HepG2 (cell line): ENCODE data around the gene MB21D2. TPM values are rescaled to one million over a fixed set of nuclear protein-coding genes. Genes with fewer than 3 reads are reported as not detected.

Experiments used
- ATAC-seq: fragments of 200-7000 bp; cut with Tn5 transposase; 3 replicates; pipeline ENCODE4 v1.9.1; 2020; ENCODE audit warnings: mild to moderate bottlenecking, moderate library complexity
- BruUV-seq: library from RNA; stranded (reverse); fragments of 400-500 nt; replicated peaks from 2 replicates; lab custom pipeline; 2021; lab: Mats Ljungman, UMichigan
- CTCF ChIA-PET: fragments of 300-600 bp; formaldehyde crosslinking; extraction: SDS; loops from one replicate; lab custom pipeline; 2021; ENCODE audit warnings: low total read pairs, inconsistent platforms, low intra/inter-chr PET ratio; lab: Yijun Ruan, JAX
- POLR2A ChIA-PET: fragments of 350-600 bp; sonication (Branson Sonifier 250); formaldehyde crosslinking; loops from one replicate; lab custom pipeline; 2020; ENCODE audit warnings: antibody characterized with exemption, inconsistent platforms; lab: Yijun Ruan, JAX
- DNase-seq: peaks from one replicate; pipeline ENCODE4 v3.0.0-alpha.2; 2015; ENCODE audit warnings: low spot score
- FAIRE-seq: peaks from 3 replicates; lab custom pipeline; 2011; peaks lifted over from hg19 to GRCh38; lab: Jason Lieb, UNC
- H2AFZ ChIP-seq: one replicate; pipeline ENCODE4 v1.6.1; 2011; ENCODE audit warnings: low read length, inconsistent platforms
- H3K27ac ChIP-seq: fragments of 300-600 bp; 3 replicates; pipeline ENCODE4 v1.8.0; 2011; ENCODE audit warnings: mixed run types, mild to moderate bottlenecking, mixed read lengths, low read length, inconsistent platforms; ENCODE audit not compliant: insufficient read depth; ENCODE audit errors: extremely low read length
- H3K27me3 ChIP-seq, 2 experiments: fragments of 200-600 bp in 1 of 2; 2 replicates in 1 of 2; 3 replicates in 1 of 2; pipeline versions ENCODE4 v1.6.0 to v1.8.0; 2011; ENCODE audit warnings: low read length in 2 of 2, mild to moderate bottlenecking in 2 of 2, moderate library complexity in 2 of 2, inconsistent platforms in 1 of 2; ENCODE audit not compliant: insufficient read depth in 2 of 2, control insufficient read depth in 1 of 2
- H3K36me3 ChIP-seq, 2 experiments: fragments of 200-600 bp in 1 of 2; replicated peaks in 1 of 2; 2 replicates in 1 of 2; 3 replicates in 1 of 2; pipeline versions ENCODE4 v1.5.1 to v1.8.0; 2011; ENCODE audit warnings: low read length in 2 of 2, inconsistent platforms in 1 of 2; ENCODE audit not compliant: insufficient read depth in 2 of 2, control insufficient read depth in 1 of 2
- H3K4me1 ChIP-seq: 2 replicates; pipeline ENCODE4 v1.5.1; 2012; ENCODE audit warnings: low read length, inconsistent platforms; ENCODE audit not compliant: insufficient read depth
- H3K4me2 ChIP-seq: 2 replicates; pipeline ENCODE4 v1.6.0; 2011; ENCODE audit warnings: low read depth, low read length, inconsistent platforms
- H3K4me3 ChIP-seq, 3 experiments: fragments of 200-600 bp in 1 of 3; sonication (generic), shearing (Covaris generic) in 1 of 3; replicated peaks in 1 of 3; 2 replicates each; pipeline ENCODE4 v1.5.1; 2011 to 2016; ENCODE audit warnings: low read length in 3 of 3, inconsistent platforms in 2 of 3, low read depth in 2 of 3, mild to moderate bottlenecking in 2 of 3, control low read depth in 1 of 3, mixed read lengths in 1 of 3; ENCODE audit not compliant: insufficient read depth in 1 of 3
- H3K79me2 ChIP-seq: one replicate; pipeline ENCODE4 v1.6.1; 2011; ENCODE audit warnings: low read length, inconsistent platforms; ENCODE audit not compliant: insufficient read depth
- H3K9ac ChIP-seq: 2 replicates; pipeline ENCODE4 v1.6.0; 2011; ENCODE audit warnings: mild to moderate bottlenecking, low read depth, low read length, inconsistent platforms; ENCODE audit not compliant: insufficient read depth
- H3K9me3 ChIP-seq: 2 replicates; pipeline ENCODE4 v1.5.1; 2012; ENCODE audit warnings: mild to moderate bottlenecking, low read length
- H4K20me1 ChIP-seq: 2 replicates; pipeline ENCODE4 v1.6.0; 2011; ENCODE audit warnings: inconsistent platforms, mild to moderate bottlenecking, low read length, moderate library complexity; ENCODE audit not compliant: insufficient read depth
- GFI1 ChIP-seq: sonication (generic); formaldehyde crosslinking; IDR thresholded peaks from 2 replicates; pipeline ENCODE4 v1.5.0; 2020; ENCODE audit warnings: missing genetic modification reagents, mild to moderate bottlenecking, borderline replicate concordance
- KAT2B ChIP-seq: fragments of 150-350 bp; IDR thresholded peaks from 2 replicates; pipeline ENCODE4 v1.6.1; 2014; ENCODE audit warnings: low read depth, low read length, borderline replicate concordance
- MAZ ChIP-seq, 2 experiments: sonication (generic) in 1 of 2; formaldehyde crosslinking in 1 of 2; IDR thresholded peaks; 2 replicates each; pipeline versions ENCODE4 v1.5.0 to v1.6.1; 2012 to 2020; ENCODE audit warnings: low read depth in 2 of 2, mild to moderate bottlenecking in 2 of 2, borderline replicate concordance in 1 of 2, improper control_type of control experiment in 1 of 2, low read length in 1 of 2, missing genetic modification reagents in 1 of 2, moderate library complexity in 1 of 2
- MEIS2 ChIP-seq: sonication (generic); formaldehyde crosslinking; IDR thresholded peaks from 2 replicates; pipeline ENCODE4 v1.9.0; 2021; ENCODE audit warnings: mild to moderate bottlenecking, missing genetic modification reagents
- MTF1 ChIP-seq: sonication (generic); formaldehyde crosslinking; IDR thresholded peaks from 2 replicates; pipeline ENCODE4 v1.5.0; 2020; ENCODE audit warnings: missing genetic modification reagents
- NR2F2 ChIP-seq: IDR thresholded peaks from 2 replicates; pipeline ENCODE4 v1.6.1; 2012; ENCODE audit warnings: low read depth, inconsistent platforms, borderline replicate concordance
- RCOR2 ChIP-seq: IDR thresholded peaks from 2 replicates; pipeline ENCODE4 v1.6.1; 2016; ENCODE audit warnings: missing biosample characterization, missing genetic modification reagents
- SAFB2 ChIP-seq: sonication (generic); formaldehyde crosslinking; IDR thresholded peaks from 2 replicates; pipeline ENCODE4 v1.5.1; 2020; ENCODE audit warnings: missing genetic modification reagents, low read depth, mild to moderate bottlenecking, borderline replicate concordance
- SIN3B ChIP-seq: fragments of 150-350 bp; IDR thresholded peaks from 2 replicates; pipeline ENCODE4 v1.6.1; 2014; ENCODE audit warnings: low read length
- SMYD3 ChIP-seq: sonication (generic); formaldehyde crosslinking; IDR thresholded peaks from 2 replicates; pipeline ENCODE4 v1.8.1; 2023; ENCODE audit warnings: mild to moderate bottlenecking, missing genetic modification reagents
- SRY ChIP-seq: sonication (generic); formaldehyde crosslinking; IDR thresholded peaks from 2 replicates; pipeline ENCODE4 v1.8.0; 2022; ENCODE audit warnings: mild to moderate bottlenecking, missing genetic modification reagents
- ZFP37 ChIP-seq: sonication (generic); formaldehyde crosslinking; IDR thresholded peaks from 2 replicates; pipeline ENCODE4 v1.4.0; 2020; ENCODE audit warnings: missing genetic modification reagents, borderline replicate concordance
- ZKSCAN5 ChIP-seq: sonication (generic); formaldehyde crosslinking; IDR thresholded peaks from 2 replicates; pipeline ENCODE4 v1.5.1; 2020; ENCODE audit warnings: mild to moderate bottlenecking, missing genetic modification reagents
- ZNF160 ChIP-seq: sonication (generic); formaldehyde crosslinking; IDR thresholded peaks from 2 replicates; pipeline ENCODE4 v1.8.0; 2022; ENCODE audit warnings: mild to moderate bottlenecking, inconsistent platforms, missing genetic modification reagents
- ZNF235 ChIP-seq: sonication (generic); formaldehyde crosslinking; IDR thresholded peaks from 2 replicates; pipeline ENCODE4 v1.8.1; 2023; ENCODE audit warnings: mild to moderate bottlenecking, missing genetic modification reagents, borderline replicate concordance
- ZNF598 ChIP-seq: sonication (generic); formaldehyde crosslinking; IDR thresholded peaks from 2 replicates; pipeline ENCODE4 v1.5.1; 2020; ENCODE audit warnings: mild to moderate bottlenecking, missing genetic modification reagents, borderline replicate concordance
- ZNF616 ChIP-seq: sonication (generic); formaldehyde crosslinking; IDR thresholded peaks from 2 replicates; pipeline ENCODE4 v1.5.0; 2020; ENCODE audit warnings: low read depth, mild to moderate bottlenecking, missing genetic modification reagents
- ZNF790 ChIP-seq: sonication (generic); formaldehyde crosslinking; IDR thresholded peaks from 2 replicates; pipeline ENCODE4 v1.8.0; 2022; ENCODE audit warnings: missing genetic modification reagents, mild to moderate bottlenecking, borderline replicate concordance
- ZNF878 ChIP-seq: sonication (generic); formaldehyde crosslinking; IDR thresholded peaks from 2 replicates; pipeline ENCODE4 v1.8.1; 2023; ENCODE audit warnings: mild to moderate bottlenecking, missing genetic modification reagents, moderate library complexity
- WGBS: methylation state at CpG from one replicate; pipeline ENCODE4 v1.1.6; 2017; ENCODE audit warnings: low lambda C conversion rate; 5-methylcytosine and 5-hydroxymethylcytosine counted together
- in situ Hi-C: cut with HindIII; loops from 2 replicates; pipeline ENCODE4 v1.10.0; 2017; ENCODE audit warnings: low pct_unique_long_range_greater_than_20kb; ENCODE audit not compliant: extremely low pct_ligation_motif_present
- intact Hi-C: fragments of 100-400 bp; cut with micrococcal nuclease; formaldehyde crosslinking; loops from one replicate; pipeline ENCODE4 v1.10.0; 2022; ENCODE audit not compliant: unreplicated experiment
- polyA plus RNA-seq, 8 experiments: library from polyadenylated mRNA; depleted of rRNA in 3 of 8; stranded (reverse) in 7 of 8; unstranded in 1 of 8; fragments of >200 nt; fragmentation: Illumina TruSeq in 4 of 8; extraction: Trizol in 4 of 8; gene quantifications; 2 replicates each; pipeline versions ENCODE4 v1.2.1 to v1.2.3, GENCODE V29; 2011 to 2016; ENCODE audit warnings: low read depth in 4 of 8, missing spikeins in 1 of 8, mixed read lengths in 1 of 8; ENCODE audit not compliant: insufficient read depth in 1 of 8
- total RNA-seq, 5 experiments: library from RNA; depleted of rRNA; stranded (reverse); fragments of >200 nt; fragmentation: Illumina TruSeq; extraction: Trizol; gene quantifications; 2 replicates each; pipeline ENCODE4 v1.2.3, GENCODE V29; 2016; ENCODE audit warnings: low read depth in 1 of 5
- TF ChIP-seq, protein P1 (sequence below): sonication (generic); formaldehyde crosslinking; IDR thresholded peaks from 2 replicates; pipeline ENCODE4 v1.5.0; 2020; ENCODE audit warnings: mild to moderate bottlenecking, missing genetic modification reagents
- TF ChIP-seq, protein P2 (sequence below): sonication (generic); formaldehyde crosslinking; IDR thresholded peaks from 2 replicates; pipeline ENCODE4 v1.4.0; 2020; ENCODE audit warnings: missing genetic modification reagents

The MB21D2 gene
- total and polyA plus RNA-seq, 2 of the 13 experiments (the other 11 are each of a cell fraction or from before 2014, with no cell fraction given), result 0.90 to 1.6 TPM

DNA sequence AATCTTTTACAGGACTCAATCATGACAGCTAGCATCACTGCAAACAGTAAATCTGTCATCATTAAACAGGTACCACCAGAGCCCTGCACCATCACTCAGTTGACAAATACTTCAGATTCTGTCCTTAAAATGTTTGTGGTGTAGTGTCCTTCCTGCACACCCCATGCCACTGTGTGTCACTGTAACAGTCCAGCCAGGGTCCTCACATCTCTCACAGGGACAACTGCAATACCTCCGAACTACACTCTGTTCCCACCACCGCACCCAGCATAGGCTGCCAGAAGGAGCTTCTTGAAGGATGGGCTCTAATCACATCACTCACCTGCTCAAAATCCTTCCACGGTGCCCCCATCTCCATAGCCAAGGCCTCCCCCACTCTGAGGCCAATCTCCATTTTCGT lies 100.2 kb downstream of the MB21D2 start:
- Histone ChIP-seq H3K79me2 (no peaks in the 10 kb centered on the region), H3K4me3 (no peak overlapping the region)
- BruUV-seq, result no TSS peak

DNA sequence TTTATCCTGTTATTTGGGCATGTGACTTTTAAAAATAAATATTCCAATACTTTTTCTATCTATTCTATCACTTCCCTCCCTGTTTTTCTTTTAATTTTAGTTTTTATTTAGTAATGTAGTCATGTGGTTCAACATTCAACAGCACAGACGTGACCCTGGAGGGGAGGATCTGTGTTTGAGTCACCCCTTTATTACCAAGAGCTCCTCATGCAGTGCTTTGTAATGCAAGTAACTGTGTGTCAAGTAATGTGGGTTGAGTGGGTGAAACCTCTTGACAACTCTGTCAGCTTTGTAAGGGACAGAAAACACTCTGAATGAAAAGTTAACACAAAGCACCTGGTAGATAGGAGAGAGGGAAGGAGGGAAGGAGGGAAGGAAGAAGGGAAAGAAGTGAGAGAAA lies 100.6 kb downstream of the MB21D2 start:
- H4K20me1 ChIP-seq, result no peaks in the 10 kb centered on the region
- H3K4me3 ChIP-seq, result no peak overlapping the region
- FAIRE-seq, result no peak
- intact Hi-C loops, result loop anchor here (2.0 to 10.0 kb wide), 4 partner anchors 70 to 378 kb away; partner anchors contain the start of gene MB21D2
- H3K79me2 ChIP-seq, result no peaks in the 10 kb centered on the region
- no peaks in the 10 kb centered on the region for H3K27me3 ChIP-seq
- CTCF ChIA-PET, result interaction anchor here (1.8 to 2.6 kb wide), 2 partner anchors 221 to 224 kb away, joined by 3 to 40 read pairs; no protein-coding TSS in a partner anchor
- H3K27ac ChIP-seq, result no peak overlapping the region
- no TSS peak for BruUV-seq
- POLR2A ChIA-PET, result no interaction called here
- WGBS, result 57% methylated on average over 1 of the region's 1 CpG
- no peaks in the 10 kb centered on the region for H3K36me3 ChIP-seq
- ATAC-seq, result no peak
- no peaks in the 10 kb centered on the region for H3K4me1 ChIP-seq
- H3K9me3 ChIP-seq, result no peaks in the 10 kb centered on the region
- H3K9ac ChIP-seq, result no peak overlapping the region
- in situ Hi-C loops, result loop anchor here (5.0 to 25.0 kb wide), 3 partner anchors 225 to 755 kb away; no protein-coding TSS in a partner anchor
- DNase-seq, result no peak
- H3K4me2 ChIP-seq, result no peak overlapping the region
- H2AFZ ChIP-seq, result no peak overlapping the region
- no peak for TF ChIP-seq ZNF616
- TF ChIP-seq SMYD3 (CRISPR knock-in tag), result no peak
- no peak for TF ChIP-seq SIN3B
- TF ChIP-seq ZNF598 (CRISPR knock-in tag), result no peak
- TF ChIP-seq, protein P1, sequence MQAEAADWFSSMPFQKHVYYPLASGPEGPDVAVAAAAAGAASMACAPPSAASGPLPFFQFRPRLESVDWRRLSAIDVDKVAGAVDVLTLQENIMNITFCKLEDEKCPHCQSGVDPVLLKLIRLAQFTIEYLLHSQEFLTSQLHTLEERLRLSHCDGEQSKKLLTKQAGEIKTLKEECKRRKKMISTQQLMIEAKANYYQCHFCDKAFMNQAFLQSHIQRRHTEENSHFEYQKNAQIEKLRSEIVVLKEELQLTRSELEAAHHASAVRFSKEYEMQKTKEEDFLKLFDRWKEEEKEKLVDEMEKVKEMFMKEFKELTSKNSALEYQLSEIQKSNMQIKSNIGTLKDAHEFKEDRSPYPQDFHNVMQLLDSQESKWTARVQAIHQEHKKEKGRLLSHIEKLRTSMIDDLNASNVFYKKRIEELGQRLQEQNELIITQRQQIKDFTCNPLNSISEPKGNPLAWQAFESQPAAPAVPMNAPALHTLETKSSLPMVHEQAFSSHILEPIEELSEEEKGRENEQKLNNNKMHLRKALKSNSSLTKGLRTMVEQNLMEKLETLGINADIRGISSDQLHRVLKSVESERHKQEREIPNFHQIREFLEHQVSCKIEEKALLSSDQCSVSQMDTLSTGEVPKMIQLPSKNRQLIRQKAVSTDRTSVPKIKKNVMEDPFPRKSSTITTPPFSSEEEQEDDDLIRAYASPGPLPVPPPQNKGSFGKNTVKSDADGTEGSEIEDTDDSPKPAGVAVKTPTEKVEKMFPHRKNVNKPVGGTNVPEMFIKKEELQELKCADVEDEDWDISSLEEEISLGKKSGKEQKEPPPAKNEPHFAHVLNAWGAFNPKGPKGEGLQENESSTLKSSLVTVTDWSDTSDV, result no peak
- TF ChIP-seq, protein P2, sequence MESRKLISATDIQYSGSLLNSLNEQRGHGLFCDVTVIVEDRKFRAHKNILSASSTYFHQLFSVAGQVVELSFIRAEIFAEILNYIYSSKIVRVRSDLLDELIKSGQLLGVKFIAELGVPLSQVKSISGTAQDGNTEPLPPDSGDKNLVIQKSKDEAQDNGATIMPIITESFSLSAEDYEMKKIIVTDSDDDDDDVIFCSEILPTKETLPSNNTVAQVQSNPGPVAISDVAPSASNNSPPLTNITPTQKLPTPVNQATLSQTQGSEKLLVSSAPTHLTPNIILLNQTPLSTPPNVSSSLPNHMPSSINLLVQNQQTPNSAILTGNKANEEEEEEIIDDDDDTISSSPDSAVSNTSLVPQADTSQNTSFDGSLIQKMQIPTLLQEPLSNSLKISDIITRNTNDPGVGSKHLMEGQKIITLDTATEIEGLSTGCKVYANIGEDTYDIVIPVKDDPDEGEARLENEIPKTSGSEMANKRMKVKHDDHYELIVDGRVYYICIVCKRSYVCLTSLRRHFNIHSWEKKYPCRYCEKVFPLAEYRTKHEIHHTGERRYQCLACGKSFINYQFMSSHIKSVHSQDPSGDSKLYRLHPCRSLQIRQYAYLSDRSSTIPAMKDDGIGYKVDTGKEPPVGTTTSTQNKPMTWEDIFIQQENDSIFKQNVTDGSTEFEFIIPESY (CRISPR knock-in tag), result no peak
- TF ChIP-seq SRY (CRISPR knock-in tag), result no peak
- TF ChIP-seq KAT2B, result no peak

More for the DNA sequence above, 100.2 kb downstream of the MB21D2 start:
- Histone ChIP-seq H3K4me1 (no peaks in the 10 kb centered on the region), H4K20me1 (no peaks in the 10 kb centered on the region), H3K9me3 (no peaks in the 10 kb centered on the region), H2AFZ (no peak overlapping the region), H3K4me2 (no peak overlapping the region), H3K27ac (no peak overlapping the region), H3K36me3 (no peaks in the 10 kb centered on the region), H3K9ac (no peak overlapping the region), H3K27me3 (no peaks in the 10 kb centered on the region)
- DNase-seq, result no peak
- CTCF ChIA-PET, result interaction anchor here (2.6 kb wide), 1 partner anchor 224 kb away, joined by 40 read pairs; no protein-coding TSS in a partner anchor
- no peak for FAIRE-seq
- intact Hi-C loops (loop anchor here (2.0 to 10.0 kb wide), 4 partner anchors 70 to 377 kb away; partner anchors contain the start of gene MB21D2), in situ Hi-C loops (loop anchor here (5.0 to 25.0 kb wide), 3 partner anchors 225 to 755 kb away; no protein-coding TSS in a partner anchor)
- no peak for ATAC-seq
- WGBS, result 76% methylated on average over 4 of the region's 4 CpGs
- POLR2A ChIA-PET, result no interaction called here
- no peak for TF ChIP-seq MTF1 (CRISPR knock-in tag)
- no peak for TF ChIP-seq ZNF790 (CRISPR knock-in tag)
- no peak for TF ChIP-seq ZNF878
- TF ChIP-seq ZFP37, result no peak
- no peak for TF ChIP-seq ZNF235 (CRISPR knock-in tag)
- no peak for TF ChIP-seq MAZ (IDR thresholded peaks at IDR 0.05; ENCODE audit: borderline replicate concordance, low read depth, low read length)
- no peak for TF ChIP-seq MAZ (CRISPR knock-in tag; IDR thresholded peaks at IDR 0.05; ENCODE audit: low read depth)
- TF ChIP-seq SAFB2 (CRISPR knock-in tag), result no peak
- TF ChIP-seq NR2F2, result no peak
- TF ChIP-seq RCOR2 (CRISPR knock-in tag), result no peak
- TF ChIP-seq MEIS2 (CRISPR knock-in tag), result no peak
- TF ChIP-seq ZNF160 (CRISPR knock-in tag), result no peak
- no peak for TF ChIP-seq GFI1 (CRISPR knock-in tag)
- TF ChIP-seq ZKSCAN5 (CRISPR knock-in tag), result no peak
